NCI-H128 (cell line): ENCODE measurements around the gene CACUL1.
"Not testable (repeated sequence)": the region's sequence is repeated elsewhere in the genome, so short reads cannot be mapped to it uniquely, and the experiment has no call there.

ENCODE experiments used
- DNase-seq: peaks from one replicate; lab custom pipeline; 2025; ENCODE audit not compliant: unreplicated experiment; lab: John Stamatoyannopoulos, UW

CACUL1 gene

GRCh38 chr10:118769898-118770600 lies 15.3 kb upstream of the CACUL1 start:
- DNase-seq, result no peak

DNA sequence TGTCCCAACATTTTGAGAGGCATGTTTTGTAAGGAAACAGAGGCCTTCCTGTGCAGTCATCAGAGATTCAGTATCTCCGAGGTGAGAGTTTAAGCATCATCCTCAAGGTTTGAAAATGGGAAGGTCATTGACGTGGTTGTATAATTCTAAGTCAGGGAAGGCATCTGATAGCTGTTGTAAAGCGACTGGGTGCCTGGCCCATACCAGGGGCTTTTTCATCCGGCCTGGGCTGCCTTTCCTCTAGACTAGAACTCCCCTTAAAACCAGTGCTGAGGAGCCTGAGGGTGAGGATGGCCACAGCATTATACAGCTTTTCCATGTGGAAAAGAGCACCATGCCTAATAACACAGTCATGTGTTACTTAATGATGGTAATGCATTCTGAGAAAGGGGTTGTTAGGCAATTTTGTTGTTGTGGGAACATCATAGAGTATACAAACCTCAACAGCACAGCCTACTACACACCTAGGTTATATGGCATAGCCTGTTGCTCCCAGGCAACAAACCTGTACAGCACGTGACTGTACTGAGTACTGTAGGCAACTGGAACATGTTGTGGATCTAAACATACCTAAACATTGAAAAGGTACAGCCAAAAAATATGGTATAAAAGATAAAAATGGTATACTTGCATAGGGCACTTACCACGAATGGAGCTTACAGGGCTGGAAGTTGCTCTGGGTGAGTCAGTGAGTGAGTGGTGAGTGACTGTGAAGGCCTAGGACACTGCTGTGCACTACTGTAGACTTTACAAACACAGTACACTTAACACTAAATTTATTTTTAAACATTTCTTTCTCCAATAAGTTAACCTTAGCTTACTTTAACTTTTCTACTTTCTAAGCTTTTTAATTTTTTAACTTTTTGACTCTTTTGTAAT lies 13.5 kb upstream of the CACUL1 start:
- DNase-seq, result no peak

DNA sequence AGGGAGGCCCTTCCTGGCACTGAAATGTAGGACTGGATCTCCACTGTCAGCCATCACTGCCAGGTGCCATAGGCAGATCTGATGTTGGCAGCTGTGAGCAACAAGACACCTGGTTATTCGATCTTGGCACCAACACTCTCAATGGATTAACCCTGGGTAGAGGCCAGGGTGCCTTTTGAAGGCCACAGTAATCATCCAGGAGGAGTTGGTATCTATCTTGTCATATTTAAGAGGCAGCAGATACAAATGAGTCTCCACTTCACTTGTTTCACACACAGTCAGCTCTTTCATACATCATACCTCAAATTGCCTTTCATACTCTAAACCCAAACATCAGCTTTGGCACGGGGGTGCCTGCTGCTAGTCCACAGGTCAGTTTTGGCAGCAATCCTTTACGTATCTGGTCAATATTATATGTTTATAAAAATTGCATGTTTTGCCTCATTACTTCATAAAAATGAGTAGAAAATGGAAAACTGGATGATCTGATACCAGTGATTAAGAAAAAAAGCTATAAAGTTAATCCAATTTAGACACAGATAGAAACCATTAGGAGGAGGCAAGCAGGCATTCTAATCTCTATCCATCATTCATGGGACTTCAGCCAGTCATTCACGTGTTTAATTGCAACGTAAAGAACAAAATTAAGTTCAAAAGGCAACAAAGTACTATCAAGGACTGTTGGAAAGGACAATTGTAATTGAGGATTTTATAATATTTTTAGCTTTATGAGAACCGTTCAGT lies 12.7 kb upstream of the CACUL1 start:
- no peak for DNase-seq

DNA sequence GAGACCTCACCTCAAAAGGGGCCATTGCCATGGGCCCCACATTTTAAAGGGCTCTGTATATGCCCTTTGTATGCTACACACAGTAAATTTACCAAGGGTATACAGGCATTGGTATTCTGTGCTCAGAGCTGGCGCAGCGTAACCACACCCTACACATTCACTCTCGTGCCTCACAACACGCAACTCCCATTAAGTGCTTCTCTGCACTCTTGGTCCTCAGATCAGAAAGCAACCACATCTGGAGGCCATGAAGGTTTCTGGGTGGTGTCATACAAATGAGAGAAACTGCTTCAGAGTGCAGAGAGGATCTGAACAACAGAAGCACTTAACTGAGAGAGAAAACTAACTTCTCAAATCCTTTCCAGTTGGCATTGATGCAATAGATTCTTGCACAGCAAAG lies 9.4 kb upstream of the CACUL1 start:
- DNase-seq, result no peak

- peak; percentile 39 for DNase-seq
Observed at GRCh38 chr10:118763202-118763988, 8.6 kb upstream of the CACUL1 start.

DNA sequence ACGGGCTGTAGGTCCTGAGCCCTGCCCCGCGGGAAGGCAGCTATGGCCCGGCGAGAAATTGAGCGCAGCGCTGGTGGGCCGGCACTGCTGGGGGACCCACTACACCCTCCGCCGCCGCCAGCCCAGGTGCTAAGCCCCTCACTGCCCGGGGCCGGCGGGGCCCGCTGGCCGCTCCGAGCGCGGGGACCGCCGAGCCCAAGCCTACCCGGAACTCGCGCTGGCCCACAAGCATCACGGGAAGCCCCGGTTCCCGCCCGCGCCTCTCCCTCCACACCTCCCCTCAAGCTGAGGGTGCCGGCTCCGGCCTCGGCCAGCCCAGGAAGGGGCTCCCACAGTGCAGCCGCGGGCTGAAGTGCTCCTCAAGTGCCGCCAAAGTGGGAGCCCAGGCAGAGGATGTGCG lies 5.5 kb upstream of the CACUL1 start:
- DNase-seq, result no peak

DNA sequence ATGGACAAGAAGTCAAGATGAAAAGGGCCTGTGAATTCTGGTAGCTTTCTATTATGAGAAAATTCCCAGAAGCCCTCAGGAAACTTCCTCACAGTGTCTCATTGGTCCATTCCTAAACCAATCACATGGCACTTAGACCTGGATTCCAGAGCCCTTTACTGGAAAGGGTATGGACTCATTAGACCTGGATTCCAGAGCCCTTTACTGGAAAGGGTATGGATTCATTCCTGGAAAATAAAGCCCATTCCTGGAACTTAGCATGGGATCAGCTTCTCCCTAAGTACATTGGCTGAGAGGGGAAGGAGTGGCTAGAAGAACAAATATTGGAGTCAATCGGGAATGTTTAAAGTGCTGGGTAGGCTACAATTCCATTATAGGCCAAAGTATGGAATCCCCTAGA lies 3.7 kb upstream of the CACUL1 start:
- DNase-seq, result no peak

- DNase-seq, result no peak
Observed at GRCh38 chr10:118754229-118754555, 578 bp downstream of the CACUL1 start.

DNA sequence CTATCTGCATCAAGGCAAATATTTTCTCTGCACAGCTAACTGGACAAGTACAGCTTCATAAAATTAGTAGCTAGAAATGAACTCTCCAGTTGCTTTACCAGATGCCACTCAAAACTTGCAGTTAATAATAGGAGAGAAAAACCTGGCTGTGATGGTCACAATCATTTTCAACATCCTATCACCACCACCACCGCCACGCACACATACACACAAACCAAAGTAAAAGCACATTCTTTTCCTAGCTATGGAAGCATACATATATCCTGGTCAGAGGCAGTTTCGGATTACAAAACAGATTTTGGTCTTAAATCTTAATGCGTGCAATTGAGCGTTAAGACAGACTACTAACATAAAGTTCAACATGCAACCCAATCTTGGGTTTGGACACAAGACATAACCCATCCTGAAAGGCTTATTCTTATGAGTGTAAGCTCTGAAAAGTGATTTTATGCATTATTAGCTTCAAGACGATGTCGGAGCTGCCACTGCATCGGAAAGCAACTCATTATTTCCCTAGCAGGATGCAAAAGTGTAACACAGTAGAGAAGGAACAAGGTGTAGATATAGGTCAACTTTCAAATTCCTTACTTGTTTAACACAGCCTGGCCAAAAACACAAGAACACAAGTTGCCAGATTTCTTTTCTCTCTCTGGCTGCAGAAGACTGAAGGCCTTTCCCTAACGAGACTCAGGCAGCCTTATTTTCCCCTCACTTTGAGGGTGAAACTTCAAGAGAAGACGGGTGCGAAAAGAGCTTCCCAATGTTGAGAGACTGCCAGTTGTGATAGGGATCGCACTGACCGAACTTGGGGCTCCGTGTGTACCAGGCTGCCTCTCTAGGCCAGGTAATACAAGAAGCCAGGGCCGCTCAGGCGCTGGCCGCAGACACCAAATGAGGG lies 1.2 kb downstream of the CACUL1 start:
- no peak for DNase-seq

DNA sequence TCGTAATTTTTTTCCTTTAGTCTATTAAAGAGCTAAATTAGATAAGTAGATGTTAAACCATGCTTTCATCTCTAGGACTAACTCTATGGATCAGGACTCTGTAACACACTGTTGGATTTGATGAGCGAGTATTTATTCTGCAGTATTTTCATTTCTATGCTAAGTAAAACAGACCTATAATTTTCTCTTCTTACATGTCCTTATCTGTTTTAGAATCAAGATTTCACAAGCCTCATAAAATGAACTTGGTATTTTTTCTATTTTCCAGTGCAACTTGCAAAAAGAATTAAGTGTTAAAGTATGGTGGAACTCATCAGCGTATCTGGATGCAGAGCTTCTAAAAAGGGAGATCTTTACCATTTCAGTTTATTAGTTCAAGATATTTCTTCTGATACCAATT lies 2.4 kb downstream of the CACUL1 start:
- no peak for DNase-seq

GRCh38 chr10:118751265-118751664 lies 3.5 kb downstream of the CACUL1 start:
- no peak for DNase-seq

DNA sequence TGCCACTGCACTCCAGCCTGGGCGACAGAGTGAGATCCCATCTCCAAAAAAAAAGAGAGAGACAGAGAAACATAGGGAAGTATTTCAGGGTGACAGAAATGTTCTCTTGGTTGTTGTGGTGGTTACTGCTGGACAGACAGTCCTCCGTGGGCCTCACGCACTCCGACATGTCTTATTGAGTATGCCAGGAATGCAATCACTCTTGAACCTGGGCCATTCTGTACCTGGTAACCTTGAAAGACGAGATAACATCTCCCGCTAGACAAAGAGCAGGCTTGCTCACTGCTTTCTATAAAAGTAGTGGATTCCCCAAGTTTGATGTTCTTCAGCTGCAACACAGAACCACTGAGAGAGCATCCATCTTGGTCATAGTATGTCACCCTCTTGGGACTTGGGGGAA lies 6.7 kb downstream of the CACUL1 start:
- no peak for DNase-seq

DNA sequence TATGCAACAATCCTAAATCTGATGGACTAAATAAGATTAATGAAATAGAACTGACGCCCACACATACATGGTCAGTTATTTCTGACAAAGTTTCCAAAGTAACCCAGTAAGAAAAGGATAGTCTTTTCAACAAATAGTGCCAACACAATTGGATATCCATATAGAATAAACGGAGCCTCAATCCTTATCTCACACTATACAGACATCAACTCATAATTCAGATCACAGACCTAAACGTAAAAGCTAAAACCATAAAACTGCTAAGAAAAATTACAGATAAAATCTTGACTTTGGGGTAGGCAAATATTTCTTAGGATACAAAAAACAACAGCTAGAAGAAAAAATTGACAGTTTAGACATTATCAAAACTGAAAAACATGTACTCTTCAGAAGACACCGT lies 8.5 kb downstream of the CACUL1 start:
- DNase-seq, result no peak

GRCh38 chr10:118745056-118745455 lies 9.7 kb downstream of the CACUL1 start:
- no peak for DNase-seq

DNA sequence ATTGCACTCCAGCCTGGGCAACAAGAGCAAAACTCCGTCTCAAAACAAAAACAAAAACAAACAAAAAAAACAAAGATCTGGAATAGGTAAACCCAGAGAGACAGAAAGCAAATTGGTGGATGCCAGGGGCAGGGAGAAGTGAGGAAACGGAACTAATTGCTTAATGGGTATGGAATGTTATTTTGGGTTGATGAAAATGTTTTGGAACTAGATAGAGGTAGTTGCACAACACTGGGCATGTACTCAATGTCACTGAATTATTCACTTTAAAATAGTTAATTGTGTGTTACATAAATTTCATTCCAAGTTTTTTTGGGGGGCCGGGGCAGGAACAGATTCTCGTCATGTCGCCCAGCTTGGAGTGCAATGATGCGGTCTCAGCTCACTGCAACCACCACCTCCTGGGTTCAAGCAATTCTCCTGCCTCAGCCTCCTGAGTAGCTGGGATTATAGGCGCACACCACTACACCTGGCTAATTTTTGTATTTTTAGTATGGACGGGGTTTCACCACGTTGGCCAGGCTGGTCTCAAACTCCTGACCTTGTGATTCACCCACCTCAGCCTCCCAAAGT lies 10.3 kb downstream of the CACUL1 start:
- DNase-seq, result not testable (repeated sequence)

DNA sequence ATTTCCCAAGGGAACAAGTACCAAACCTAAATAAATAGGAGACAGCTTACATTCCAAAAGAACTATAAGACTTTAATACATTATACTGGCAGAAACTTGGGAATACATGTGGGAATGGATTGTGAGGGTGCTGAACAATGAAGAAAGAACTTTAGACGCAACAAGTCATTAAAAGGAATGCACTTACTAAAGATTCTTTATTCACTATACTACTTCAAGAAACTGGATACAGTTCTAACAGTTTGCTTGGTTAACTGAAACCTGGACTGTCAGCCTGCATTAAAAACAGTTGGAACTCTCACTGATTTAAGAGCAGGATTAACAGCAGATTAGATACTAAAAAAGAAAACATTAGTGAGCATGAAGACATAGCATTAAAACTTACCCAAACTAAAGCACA lies 12.0 kb downstream of the CACUL1 start:
- DNase-seq, result no peak

DNA sequence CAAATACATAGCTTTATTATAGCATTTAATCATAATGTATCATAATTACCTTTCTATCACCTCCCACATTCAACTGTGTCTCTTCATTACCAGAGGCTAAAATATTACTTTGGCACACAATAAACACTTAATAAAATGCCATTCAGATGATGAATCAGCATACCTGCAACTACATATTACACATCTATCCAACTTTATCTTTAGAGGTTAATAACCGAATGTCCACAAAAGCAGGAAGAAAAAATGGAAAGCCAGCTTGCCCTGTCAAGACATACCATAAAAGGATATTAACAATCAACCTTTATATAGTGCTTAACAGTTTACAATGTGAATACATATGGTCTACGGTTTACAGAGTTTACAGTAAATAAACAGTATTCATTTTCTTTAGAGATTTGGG lies 12.7 kb downstream of the CACUL1 start:
- no peak for DNase-seq

- no peak for DNase-seq
Observed at GRCh38 chr10:118738406-118738805, 16.4 kb downstream of the CACUL1 start.

- DNase-seq, result no peak
Observed at GRCh38 chr10:118737603-118738302, 17.0 kb downstream of the CACUL1 start.
